ENCODE results near the gene CALML3.

DNA sequence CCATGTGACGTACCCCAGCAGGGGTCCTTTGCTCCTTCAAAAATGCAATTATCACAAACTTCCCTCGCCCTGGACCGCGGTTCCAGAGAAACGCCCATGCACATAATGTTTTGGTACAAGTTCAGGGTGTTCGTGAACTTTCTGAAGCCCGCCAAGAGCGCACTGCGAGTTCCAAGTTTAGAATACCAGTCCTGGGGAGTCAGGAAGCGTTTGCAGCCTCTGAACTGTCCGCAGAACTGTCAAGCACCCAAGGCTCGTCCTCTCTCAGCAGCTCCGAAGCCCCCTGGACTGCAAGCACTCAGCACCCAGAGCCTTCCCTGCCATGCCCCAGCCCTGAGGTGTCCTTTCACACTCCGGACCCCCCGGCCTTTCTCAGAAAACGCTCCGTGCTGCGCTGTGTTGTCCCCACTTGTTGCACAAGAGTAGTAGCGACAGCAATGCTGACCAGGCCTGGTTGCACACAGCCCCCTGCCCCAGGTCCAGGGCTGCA, 30.3 kb downstream of the CALML3 start:
- TF ChIP-seq EZH2 (IDR thresholded peaks at IDR 0.05; ENCODE audit: low read length, unreplicated experiment) (no peak), CTCF (conservative IDR thresholded peaks at IDR 0.05; ENCODE audit: low read depth, low read length) (no peak), EZH2phosphoT487 (IDR thresholded peaks at IDR 0.05; ENCODE audit: borderline replicate concordance, low read length) (no peak)

All from PC-3 (cell line).